Iris pigment epithelial cell (primary cell): ENCODE measurements around the gene TRMT61A.
A peak's percentile ranks its signal among the peaks of the same experiment; 100 is the strongest.

Experiments used
- DNase-seq: peaks from one replicate; pipeline ENCODE4 v3.0.0-alpha.2; 2011; ENCODE audit warnings: low read depth

The TRMT61A gene

GRCh38 chr14:103563226-103563620 is 34.2 kb downstream of the TRMT61A start:
- DNase-seq: no peak

GRCh38 chr14:103563844-103564505 is 35.0 kb downstream of the TRMT61A start:
- DNase-seq: no peak

GRCh38 chr14:103568952-103569351 is 40.0 kb downstream of the TRMT61A start:
- no peak for DNase-seq

- no peak for DNase-seq
These were observed 40.4 kb downstream of the TRMT61A start for GRCh38 chr14:103569408-103569807.

GRCh38 chr14:103574104-103574503 is 45.1 kb downstream of the TRMT61A start:
- DNase-seq: no peak

- no peak for DNase-seq
These were observed 45.8 kb downstream of the TRMT61A start for GRCh38 chr14:103574707-103575285.

GRCh38 chr14:103576371-103577024 is 47.5 kb downstream of the TRMT61A start:
- DNase-seq: peak; percentile 90

GRCh38 chr14:103578401-103579075 is 49.5 kb downstream of the TRMT61A start:
- DNase-seq: no peak

- no peak for DNase-seq
These were observed 52.2 kb downstream of the TRMT61A start for GRCh38 chr14:103581206-103581605.

GRCh38 chr14:103581954-103582703 is 53.1 kb downstream of the TRMT61A start:
- no peak for DNase-seq

GRCh38 chr14:103584326-103584915 is 55.4 kb downstream of the TRMT61A start:
- DNase-seq: no peak
